ENCODE measurements around the gene PDE8A. TPM values are rescaled to one million over a fixed set of nuclear protein-coding genes. Genes with fewer than 3 reads are reported as not detected.

Gene PDE8A
- total RNA-seq, 1 donor from 2014 or later: 11.4 TPM

GRCh38 chr15:85013785-85014184 is 32.1 kb downstream of the PDE8A start:
- Histone ChIP-seq H3K36me3 (no peaks in the 10 kb centered on the region), H3K27me3 (no peaks in the 10 kb centered on the region), H3F3A (ENCODE audit: low read depth) (no peaks in the 10 kb centered on the region), H4K20me1 (ENCODE audit: low read depth) (no peaks in the 10 kb centered on the region), H3K4me1 (no peaks in the 10 kb centered on the region), H3K4me3 (no peak overlapping the region), H3K9me3 (ENCODE audit: low read depth) (no peaks in the 10 kb centered on the region), H3K9ac (no peak overlapping the region), H3K79me2 (ENCODE audit: low read depth) (no peaks in the 10 kb centered on the region), H2AFZ (replicated peaks) (no peak overlapping the region), H3K4me2 (no peak overlapping the region), H3K27ac (no peak overlapping the region)
- Mint-ChIP-seq H3K27ac (no peak overlapping the region), H3K27me3 (ENCODE audit: insufficient read depth, low read depth) (peaks cover 2% of the 10 kb centered on the region), H3K4me1 (no peaks in the 10 kb centered on the region), H3K9me3 (no peaks in the 10 kb centered on the region), H3K4me3 (no peak overlapping the region), H3K36me3 (no peaks in the 10 kb centered on the region)
- DNase-seq (ENCODE audit: low spot score): no peak
- TF ChIP-seq EZH2phosphoT487 (IDR thresholded peaks at IDR 0.05) (no peak), EZH2 (IDR thresholded peaks at IDR 0.05) (no peak)
- TF ChIP-seq, protein P1, sequence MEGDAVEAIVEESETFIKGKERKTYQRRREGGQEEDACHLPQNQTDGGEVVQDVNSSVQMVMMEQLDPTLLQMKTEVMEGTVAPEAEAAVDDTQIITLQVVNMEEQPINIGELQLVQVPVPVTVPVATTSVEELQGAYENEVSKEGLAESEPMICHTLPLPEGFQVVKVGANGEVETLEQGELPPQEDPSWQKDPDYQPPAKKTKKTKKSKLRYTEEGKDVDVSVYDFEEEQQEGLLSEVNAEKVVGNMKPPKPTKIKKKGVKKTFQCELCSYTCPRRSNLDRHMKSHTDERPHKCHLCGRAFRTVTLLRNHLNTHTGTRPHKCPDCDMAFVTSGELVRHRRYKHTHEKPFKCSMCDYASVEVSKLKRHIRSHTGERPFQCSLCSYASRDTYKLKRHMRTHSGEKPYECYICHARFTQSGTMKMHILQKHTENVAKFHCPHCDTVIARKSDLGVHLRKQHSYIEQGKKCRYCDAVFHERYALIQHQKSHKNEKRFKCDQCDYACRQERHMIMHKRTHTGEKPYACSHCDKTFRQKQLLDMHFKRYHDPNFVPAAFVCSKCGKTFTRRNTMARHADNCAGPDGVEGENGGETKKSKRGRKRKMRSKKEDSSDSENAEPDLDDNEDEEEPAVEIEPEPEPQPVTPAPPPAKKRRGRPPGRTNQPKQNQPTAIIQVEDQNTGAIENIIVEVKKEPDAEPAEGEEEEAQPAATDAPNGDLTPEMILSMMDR (IDR thresholded peaks at IDR 0.05): no peak

DNA sequence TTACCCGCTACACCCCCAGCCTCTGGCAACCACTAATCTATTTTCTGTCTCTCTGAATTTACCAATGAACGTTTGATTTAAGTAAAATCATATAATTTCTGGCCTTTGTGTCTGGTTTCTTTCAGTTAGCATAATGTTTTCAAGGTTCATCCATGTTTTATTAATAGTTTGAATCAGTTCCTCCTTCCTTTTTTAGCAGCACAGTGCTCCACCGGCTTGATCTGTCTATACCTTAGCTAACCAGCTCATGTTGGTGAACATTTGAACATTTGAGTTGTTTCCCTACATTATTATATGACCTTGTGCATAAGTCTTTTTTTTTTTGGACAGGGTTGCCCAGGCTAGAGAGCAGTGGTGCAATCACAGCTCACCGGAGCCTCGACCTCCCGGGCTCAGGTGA is 33.3 kb downstream of the PDE8A start:
- Mint-ChIP-seq H3K27ac (no peak overlapping the region), H3K4me1 (no peaks in the 10 kb centered on the region), H3K9me3 (no peaks in the 10 kb centered on the region), H3K36me3 (no peaks in the 10 kb centered on the region), H3K4me3 (no peak overlapping the region), H3K27me3 (ENCODE audit: insufficient read depth, low read depth) (peaks cover 2% of the 10 kb centered on the region)
- Histone ChIP-seq H3K27ac (no peak overlapping the region), H3K4me1 (no peaks in the 10 kb centered on the region), H3K4me2 (no peak overlapping the region), H2AFZ (replicated peaks) (no peak overlapping the region), H4K20me1 (ENCODE audit: low read depth) (no peaks in the 10 kb centered on the region), H3K27me3 (no peaks in the 10 kb centered on the region), H3K4me3 (no peak overlapping the region), H3K79me2 (ENCODE audit: low read depth) (no peaks in the 10 kb centered on the region), H3K36me3 (no peaks in the 10 kb centered on the region), H3K9me3 (ENCODE audit: low read depth) (no peaks in the 10 kb centered on the region), H3F3A (ENCODE audit: low read depth) (no peaks in the 10 kb centered on the region), H3K9ac (no peak overlapping the region)
- TF ChIP-seq EZH2phosphoT487 (IDR thresholded peaks at IDR 0.05): no peak
- no peak for TF ChIP-seq EZH2 (IDR thresholded peaks at IDR 0.05)
- TF ChIP-seq, protein P1 (IDR thresholded peaks at IDR 0.05): no peak
- DNase-seq (ENCODE audit: low spot score): no peak

- TF ChIP-seq EZH2 (IDR thresholded peaks at IDR 0.05): no peak
- TF ChIP-seq, protein P1 (IDR thresholded peaks at IDR 0.05): no peak
- TF ChIP-seq EZH2phosphoT487 (IDR thresholded peaks at IDR 0.05): no peak
- H3K79me2 ChIP-seq (ENCODE audit: low read depth): no peaks in the 10 kb centered on the region
- Mint-ChIP-seq H3K36me3 (no peaks in the 10 kb centered on the region), H3K27ac (no peak overlapping the region), H3K4me1 (no peaks in the 10 kb centered on the region), H3K27me3 (ENCODE audit: insufficient read depth, low read depth) (peaks cover 2% of the 10 kb centered on the region), H3K9me3 (no peaks in the 10 kb centered on the region), H3K4me3 (no peak overlapping the region)
- H3K27ac ChIP-seq: no peak overlapping the region
- H3K4me1 ChIP-seq: no peaks in the 10 kb centered on the region
- no peak for DNase-seq (ENCODE audit: low spot score)
- H3K4me2 ChIP-seq: no peak overlapping the region
- no peaks in the 10 kb centered on the region for H3F3A ChIP-seq (ENCODE audit: low read depth)
- H3K9me3 ChIP-seq (ENCODE audit: low read depth): no peaks in the 10 kb centered on the region
- no peak overlapping the region for H3K4me3 ChIP-seq
- no peaks in the 10 kb centered on the region for H4K20me1 ChIP-seq (ENCODE audit: low read depth)
- H3K9ac ChIP-seq: no peak overlapping the region
- no peak overlapping the region for H2AFZ ChIP-seq (replicated peaks)
- H3K36me3 ChIP-seq: no peaks in the 10 kb centered on the region
- H3K27me3 ChIP-seq: no peaks in the 10 kb centered on the region
Observed at GRCh38 chr15:85016275-85016674, 34.6 kb downstream of the PDE8A start.

All from neural progenitor cell (in vitro differentiated cells).